Measurements from ENCODE around the gene ADAMTSL1.

Gene ADAMTSL1

GRCh38 chr9:18608371-18608770, 134.4 kb downstream of the ADAMTSL1 start:
- DNase-seq: no peak

- no peak for DNase-seq
Observed at GRCh38 chr9:18610956-18611355, 137.0 kb downstream of the ADAMTSL1 start.

- DNase-seq: no peak
Observed at GRCh38 chr9:18611971-18612370, 138.0 kb downstream of the ADAMTSL1 start.

GRCh38 chr9:18614116-18614515, 140.2 kb downstream of the ADAMTSL1 start:
- no peak for DNase-seq

GRCh38 chr9:18614651-18615050, 140.7 kb downstream of the ADAMTSL1 start:
- DNase-seq: no peak

GRCh38 chr9:18616976-18617375, 143.0 kb downstream of the ADAMTSL1 start:
- DNase-seq: no peak

GRCh38 chr9:18617759-18618158, 143.8 kb downstream of the ADAMTSL1 start:
- DNase-seq: no peak

- no peak for DNase-seq
Observed at GRCh38 chr9:18618862-18619261, 144.9 kb downstream of the ADAMTSL1 start.

GRCh38 chr9:18622186-18622836, 148.4 kb downstream of the ADAMTSL1 start:
- DNase-seq: no peak

- DNase-seq: peak; percentile 61
Observed at GRCh38 chr9:18623221-18624079, 149.5 kb downstream of the ADAMTSL1 start.

- DNase-seq: no peak
Observed at GRCh38 chr9:18626046-18626698, 152.2 kb downstream of the ADAMTSL1 start.

- DNase-seq: no peak
Observed at GRCh38 chr9:18629136-18629535, 155.2 kb downstream of the ADAMTSL1 start.

GRCh38 chr9:18632632-18633403, 158.9 kb downstream of the ADAMTSL1 start:
- DNase-seq: peak; percentile 76

GRCh38 chr9:18636781-18637180, 162.8 kb downstream of the ADAMTSL1 start:
- DNase-seq: no peak

- DNase-seq: peak; percentile 68
Observed at GRCh38 chr9:18638371-18639249, 164.7 kb downstream of the ADAMTSL1 start.

GRCh38 chr9:18639911-18640310, 166.0 kb downstream of the ADAMTSL1 start:
- DNase-seq: no peak

- peak; percentile 82 for DNase-seq
Observed at GRCh38 chr9:18658804-18659705, 185.1 kb downstream of the ADAMTSL1 start.

- no peak for DNase-seq
Observed at GRCh38 chr9:18660001-18660400, 186.0 kb downstream of the ADAMTSL1 start.

- no peak for DNase-seq
Observed at GRCh38 chr9:18662320-18662719, 188.4 kb downstream of the ADAMTSL1 start.

GRCh38 chr9:18665947-18666346, 192.0 kb downstream of the ADAMTSL1 start:
- no peak for DNase-seq

GRCh38 chr9:18666348-18666747, 192.4 kb downstream of the ADAMTSL1 start:
- peak; percentile 16 for DNase-seq
